ENCODE measurements around the gene FDX2. TPM values are rescaled to one million over a fixed set of nuclear protein-coding genes. Genes with fewer than 3 reads are reported as not detected.

FDX2 gene
- total and polyA plus RNA-seq, 2 donors (not counting 1 experiment from before 2014, with no cell fraction given): 14.0 to 21.0 TPM

DNA sequence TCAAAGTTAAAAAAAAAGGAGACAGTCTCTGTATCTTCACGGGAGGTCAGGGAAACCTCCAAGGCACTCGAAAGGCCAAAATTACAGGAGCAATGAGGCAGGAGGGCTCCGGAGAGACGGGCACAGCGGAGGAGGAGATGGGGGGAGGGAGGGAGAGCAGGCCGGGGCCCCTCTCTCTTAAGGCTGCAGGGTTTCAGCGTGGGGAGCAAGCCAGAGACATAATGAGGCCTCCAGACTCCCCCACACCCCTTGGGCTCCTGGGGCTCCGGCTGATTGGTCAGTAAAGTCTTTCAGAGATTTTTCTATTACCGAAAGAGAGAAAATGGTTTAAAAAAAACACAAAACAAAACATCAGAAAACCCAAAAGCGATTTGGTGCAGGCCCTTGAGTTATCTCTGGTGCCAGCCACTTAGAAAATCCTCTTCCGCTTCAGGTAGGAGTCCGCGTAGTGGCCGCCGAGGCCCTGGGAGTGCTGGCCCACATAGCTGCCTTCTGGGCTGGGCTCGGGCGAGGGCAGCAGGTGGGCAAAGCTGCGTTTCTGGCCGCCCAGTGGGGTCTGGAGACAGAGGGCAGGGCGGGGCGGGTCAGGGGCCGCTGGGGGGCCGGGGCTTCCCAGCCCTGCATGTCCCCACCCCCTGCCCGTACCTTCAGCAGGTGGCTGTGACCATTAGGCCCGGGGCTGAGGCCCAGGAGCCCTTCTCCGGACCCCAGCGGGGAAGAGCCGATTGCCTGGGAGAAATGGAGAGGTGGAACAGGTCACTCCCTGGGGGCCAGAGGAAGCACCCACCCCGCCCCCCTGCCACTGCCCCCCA lies 1.4 kb upstream of the FDX2 start:
- no peak for TF ChIP-seq CTCF (conservative IDR thresholded peaks at IDR 0.05 in 1 of 2, IDR thresholded peaks at IDR 0.05 in 1 of 2; ENCODE audit: low read depth in 1 of 2, low read length in 2 of 2)
- no peak for TF ChIP-seq EZH2 (IDR thresholded peaks at IDR 0.05; ENCODE audit: low read length, missing control alignments)
- Histone ChIP-seq H3K27ac (ENCODE audit: insufficient read depth, low read length) (no peak overlapping the region), H3K4me3 (replicated peaks in 1 of 4; ENCODE audit: control extremely low read depth in 1 of 4, insufficient read depth in 1 of 4, low read depth in 3 of 4, low read length in 4 of 4) (no peak overlapping the region), H3K79me2 (ENCODE audit: control insufficient read depth, insufficient read depth, low read length) (no peaks in the 10 kb centered on the region), H3K4me2 (ENCODE audit: extremely low read depth, insufficient read depth, low read length) (no peak overlapping the region), H3K4me1 (ENCODE audit: control insufficient read depth, extremely low read depth, insufficient read depth, low read length) (no peaks in the 10 kb centered on the region), H3K36me3 (ENCODE audit: control insufficient read depth, insufficient read depth, low read length) (peaks cover 22% of the 10 kb centered on the region), H4K20me1 (ENCODE audit: control insufficient read depth, extremely low read depth, insufficient read depth, low read length) (no peaks in the 10 kb centered on the region), H3K9me3 (ENCODE audit: control insufficient read depth, insufficient read depth, low read depth, low read length) (no peaks in the 10 kb centered on the region), H2AFZ (ENCODE audit: low read length) (no peak overlapping the region), H3K9ac (ENCODE audit: insufficient read depth, low read length) (no peak overlapping the region), H3K27me3 (ENCODE audit: control insufficient read depth, insufficient read depth, low read length) (no peaks in the 10 kb centered on the region)
- no peak for DNase-seq (ENCODE audit: low read depth in 2 of 2)

- Histone ChIP-seq H3K9me3 (ENCODE audit: control insufficient read depth, insufficient read depth, low read depth, low read length) (no peaks in the 10 kb centered on the region), H3K4me3 (replicated peaks in 1 of 4; ENCODE audit: control extremely low read depth in 1 of 4, insufficient read depth in 1 of 4, low read depth in 3 of 4, low read length in 4 of 4) (no peak overlapping the region), H3K27me3 (ENCODE audit: control insufficient read depth, insufficient read depth, low read length) (no peaks in the 10 kb centered on the region), H3K9ac (ENCODE audit: insufficient read depth, low read length) (no peak overlapping the region), H3K79me2 (ENCODE audit: control insufficient read depth, insufficient read depth, low read length) (no peaks in the 10 kb centered on the region), H3K27ac (ENCODE audit: insufficient read depth, low read length) (no peak overlapping the region), H2AFZ (ENCODE audit: low read length) (no peak overlapping the region), H3K4me1 (ENCODE audit: control insufficient read depth, extremely low read depth, insufficient read depth, low read length) (no peaks in the 10 kb centered on the region), H4K20me1 (ENCODE audit: control insufficient read depth, extremely low read depth, insufficient read depth, low read length) (no peaks in the 10 kb centered on the region), H3K36me3 (ENCODE audit: control insufficient read depth, insufficient read depth, low read length) (peaks cover 18% of the 10 kb centered on the region), H3K4me2 (ENCODE audit: extremely low read depth, insufficient read depth, low read length) (no peak overlapping the region)
- no peak for DNase-seq (ENCODE audit: low read depth in 2 of 2)
- TF ChIP-seq EZH2 (IDR thresholded peaks at IDR 0.05; ENCODE audit: low read length, missing control alignments): no peak
- TF ChIP-seq CTCF (conservative IDR thresholded peaks at IDR 0.05 in 1 of 2, IDR thresholded peaks at IDR 0.05 in 1 of 2; ENCODE audit: low read depth in 1 of 2, low read length in 2 of 2): no peak
Measured at GRCh38 chr19:10316229-10317044, 622 bp upstream of the FDX2 start.

- TF ChIP-seq EZH2 (IDR thresholded peaks at IDR 0.05; ENCODE audit: low read length, missing control alignments) (no peak), CTCF (conservative IDR thresholded peaks at IDR 0.05 in 1 of 2, IDR thresholded peaks at IDR 0.05 in 1 of 2; ENCODE audit: low read depth in 1 of 2, low read length in 2 of 2) (no peak)
- no peak within 1 kb of the TSS for H3K4me3 ChIP-seq (replicated peaks in 1 of 4; ENCODE audit: control extremely low read depth in 1 of 4, insufficient read depth in 1 of 4, low read depth in 3 of 4, low read length in 4 of 4)
- H3K27ac ChIP-seq (ENCODE audit: insufficient read depth, low read length): no peak within 1 kb of the TSS
- H3K4me1 ChIP-seq (ENCODE audit: control insufficient read depth, extremely low read depth, insufficient read depth, low read length): peaks cover 3% of the 10 kb centered on the region
- H3K9ac ChIP-seq (ENCODE audit: insufficient read depth, low read length): no peak within 1 kb of the TSS
- no peaks in the 10 kb centered on the region for H3K79me2 ChIP-seq (ENCODE audit: control insufficient read depth, insufficient read depth, low read length)
- no peaks in the 10 kb centered on the region for H3K27me3 ChIP-seq (ENCODE audit: control insufficient read depth, insufficient read depth, low read length)
- H2AFZ ChIP-seq (ENCODE audit: low read length): no peak within 1 kb of the TSS
- H4K20me1 ChIP-seq (ENCODE audit: control insufficient read depth, extremely low read depth, insufficient read depth, low read length): no peaks in the 10 kb centered on the region
- no peak for DNase-seq (ENCODE audit: low read depth in 2 of 2)
- H3K9me3 ChIP-seq (ENCODE audit: control insufficient read depth, insufficient read depth, low read depth, low read length): no peaks in the 10 kb centered on the region
- no peak within 1 kb of the TSS for H3K4me2 ChIP-seq (ENCODE audit: extremely low read depth, insufficient read depth, low read length)
- H3K36me3 ChIP-seq (ENCODE audit: control insufficient read depth, insufficient read depth, low read length): peaks cover 3% of the 10 kb centered on the region
Measured at GRCh38 chr19:10309423-10309822, 6.4 kb downstream of the FDX2 start, which contains the start of gene ZGLP1. ZGLP1 (minus strand) TSS chr19:10309815.
